WTC11 (cell line): ENCODE data around the gene UFSP2.

Experiments
- MXD4 ChIP-seq: fragments of 250-450 bp; sonication (Bioruptor Pico); IDR thresholded peaks from 2 replicates; pipeline ENCODE4 v1.8.0; 2021; ENCODE audit warnings: mild to moderate bottlenecking, moderate library complexity, borderline replicate concordance
- RELA ChIP-seq: sonication (generic); formaldehyde crosslinking; IDR thresholded peaks from 2 replicates; pipeline ENCODE4 v1.8.1; 2022; ENCODE audit warnings: missing genetic modification reagents, mild to moderate bottlenecking, borderline replicate concordance
- USF2 ChIP-seq: sonication (generic); formaldehyde crosslinking; IDR thresholded peaks from 2 replicates; pipeline ENCODE4 v1.8.1; 2023; ENCODE audit warnings: mild to moderate bottlenecking, missing genetic modification reagents, moderate library complexity

- TF ChIP-seq USF2 (CRISPR knock-in tag) (no peak), RELA (CRISPR knock-in tag) (no peak), MXD4 (CRISPR knock-in tag) (no peak)
Observed at GRCh38 chr4:185421366-185422124, 4.2 kb downstream of the UFSP2 start.
